GM06990 (cell line): ENCODE results near the gene MCUR1.

Experiments
- DNase-seq: peaks from one replicate; pipeline ENCODE4 v3.0.0-alpha.2; 2011; ENCODE audit not compliant: insufficient read length; ENCODE audit errors: extremely low read depth
- H3K27me3 ChIP-seq: replicated peaks from 2 replicates; pipeline ENCODE4 v1.6.0; 2011; ENCODE audit warnings: low read length; ENCODE audit not compliant: control insufficient read depth, insufficient read depth
- H3K36me3 ChIP-seq: 2 replicates; pipeline ENCODE4 v1.5.1; 2011; ENCODE audit warnings: low read length; ENCODE audit not compliant: control insufficient read depth, insufficient read depth
- H3K4me3 ChIP-seq: replicated peaks from 2 replicates; pipeline ENCODE4 v1.5.1; 2011; ENCODE audit warnings: low read depth, mild to moderate bottlenecking, control low read depth, low read length
- TF ChIP-seq, protein P1 (sequence below): IDR thresholded peaks from 2 replicates; pipeline ENCODE4 v1.5.1; 2011; ENCODE audit warnings: low read length, control low read depth, mild to moderate bottlenecking, inconsistent platforms; ENCODE audit not compliant: insufficient read depth, poor library complexity, severe bottlenecking

MCUR1 gene

DNA sequence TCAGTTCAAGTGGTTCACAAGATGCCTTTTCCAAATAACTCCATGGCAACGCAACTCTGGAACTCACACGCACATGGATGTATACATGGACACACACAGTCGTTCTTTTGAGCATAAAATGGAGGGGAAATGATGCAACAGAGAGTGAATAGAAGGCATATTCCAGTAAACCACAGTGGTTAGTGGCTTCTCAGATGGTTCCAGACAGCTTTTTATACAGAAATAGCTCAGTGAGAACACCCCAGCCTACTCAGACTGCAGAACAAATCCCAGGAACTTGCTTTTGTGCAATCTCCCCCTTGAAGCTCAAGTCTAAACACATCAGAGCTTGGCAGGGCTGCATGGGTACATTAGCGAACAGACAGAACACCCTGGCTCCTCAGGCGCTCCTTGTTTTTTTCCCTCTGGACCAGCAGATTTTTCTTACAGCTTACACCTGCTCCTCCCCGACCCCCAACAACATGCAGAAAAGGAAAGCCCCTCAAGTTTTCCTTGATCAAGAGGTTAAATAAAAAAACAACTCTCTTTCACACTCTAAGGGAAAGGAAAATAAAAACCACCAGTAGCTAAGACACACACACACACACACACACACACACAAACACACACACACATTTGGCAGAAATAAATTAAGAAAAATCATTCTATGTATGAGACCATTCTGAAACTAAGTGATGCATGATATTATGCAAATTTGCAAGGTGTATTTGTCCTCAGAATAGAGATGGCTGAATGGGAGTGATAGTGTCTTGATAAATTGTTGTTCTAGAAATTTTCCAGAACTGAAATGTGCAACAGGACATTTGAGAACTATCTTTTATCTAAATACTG is 51.5 kb downstream of the MCUR1 start:
- Histone ChIP-seq H3K4me3 (no peak overlapping the region), H3K36me3 (no peaks in the 10 kb centered on the region), H3K27me3 (no peaks in the 10 kb centered on the region)
- DNase-seq = no peak
- TF ChIP-seq, protein P1, sequence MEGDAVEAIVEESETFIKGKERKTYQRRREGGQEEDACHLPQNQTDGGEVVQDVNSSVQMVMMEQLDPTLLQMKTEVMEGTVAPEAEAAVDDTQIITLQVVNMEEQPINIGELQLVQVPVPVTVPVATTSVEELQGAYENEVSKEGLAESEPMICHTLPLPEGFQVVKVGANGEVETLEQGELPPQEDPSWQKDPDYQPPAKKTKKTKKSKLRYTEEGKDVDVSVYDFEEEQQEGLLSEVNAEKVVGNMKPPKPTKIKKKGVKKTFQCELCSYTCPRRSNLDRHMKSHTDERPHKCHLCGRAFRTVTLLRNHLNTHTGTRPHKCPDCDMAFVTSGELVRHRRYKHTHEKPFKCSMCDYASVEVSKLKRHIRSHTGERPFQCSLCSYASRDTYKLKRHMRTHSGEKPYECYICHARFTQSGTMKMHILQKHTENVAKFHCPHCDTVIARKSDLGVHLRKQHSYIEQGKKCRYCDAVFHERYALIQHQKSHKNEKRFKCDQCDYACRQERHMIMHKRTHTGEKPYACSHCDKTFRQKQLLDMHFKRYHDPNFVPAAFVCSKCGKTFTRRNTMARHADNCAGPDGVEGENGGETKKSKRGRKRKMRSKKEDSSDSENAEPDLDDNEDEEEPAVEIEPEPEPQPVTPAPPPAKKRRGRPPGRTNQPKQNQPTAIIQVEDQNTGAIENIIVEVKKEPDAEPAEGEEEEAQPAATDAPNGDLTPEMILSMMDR = no peak

DNA sequence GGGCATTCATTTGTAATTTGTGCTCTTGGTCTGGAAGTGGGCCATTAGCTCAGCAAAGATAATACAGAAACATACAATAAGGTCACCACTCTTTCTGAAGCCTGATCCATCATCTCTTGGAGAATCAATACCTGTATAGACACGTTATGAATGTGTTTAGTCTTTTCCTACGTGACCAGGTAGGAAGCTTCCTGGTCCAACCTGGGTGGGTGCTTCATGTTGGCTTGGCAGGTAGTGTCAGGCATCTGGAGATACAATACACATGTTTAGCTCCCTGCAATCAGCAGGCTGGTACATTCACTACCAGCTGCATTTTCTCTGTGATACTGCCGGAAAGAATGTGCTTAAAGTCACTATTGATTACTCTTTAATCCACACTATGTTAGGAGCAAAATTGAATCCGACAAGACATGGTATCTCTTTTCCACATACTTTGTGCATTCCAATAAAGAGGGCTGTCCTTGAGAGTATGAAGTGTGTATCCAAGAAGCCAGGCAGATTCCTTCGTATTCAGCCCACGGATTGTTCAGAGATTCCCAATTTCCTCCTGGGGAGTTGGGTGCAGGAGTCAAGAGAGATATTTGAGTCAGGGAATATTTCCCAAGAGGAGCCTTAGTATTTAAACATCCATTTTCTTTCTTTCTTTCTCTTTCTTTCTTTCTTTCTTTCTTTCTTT is 52.9 kb downstream of the MCUR1 start:
- no peak for DNase-seq
- no peaks in the 10 kb centered on the region for H3K36me3 ChIP-seq
- no peaks in the 10 kb centered on the region for H3K27me3 ChIP-seq
- H3K4me3 ChIP-seq = no peak overlapping the region
- TF ChIP-seq, protein P1 = no peak

DNA sequence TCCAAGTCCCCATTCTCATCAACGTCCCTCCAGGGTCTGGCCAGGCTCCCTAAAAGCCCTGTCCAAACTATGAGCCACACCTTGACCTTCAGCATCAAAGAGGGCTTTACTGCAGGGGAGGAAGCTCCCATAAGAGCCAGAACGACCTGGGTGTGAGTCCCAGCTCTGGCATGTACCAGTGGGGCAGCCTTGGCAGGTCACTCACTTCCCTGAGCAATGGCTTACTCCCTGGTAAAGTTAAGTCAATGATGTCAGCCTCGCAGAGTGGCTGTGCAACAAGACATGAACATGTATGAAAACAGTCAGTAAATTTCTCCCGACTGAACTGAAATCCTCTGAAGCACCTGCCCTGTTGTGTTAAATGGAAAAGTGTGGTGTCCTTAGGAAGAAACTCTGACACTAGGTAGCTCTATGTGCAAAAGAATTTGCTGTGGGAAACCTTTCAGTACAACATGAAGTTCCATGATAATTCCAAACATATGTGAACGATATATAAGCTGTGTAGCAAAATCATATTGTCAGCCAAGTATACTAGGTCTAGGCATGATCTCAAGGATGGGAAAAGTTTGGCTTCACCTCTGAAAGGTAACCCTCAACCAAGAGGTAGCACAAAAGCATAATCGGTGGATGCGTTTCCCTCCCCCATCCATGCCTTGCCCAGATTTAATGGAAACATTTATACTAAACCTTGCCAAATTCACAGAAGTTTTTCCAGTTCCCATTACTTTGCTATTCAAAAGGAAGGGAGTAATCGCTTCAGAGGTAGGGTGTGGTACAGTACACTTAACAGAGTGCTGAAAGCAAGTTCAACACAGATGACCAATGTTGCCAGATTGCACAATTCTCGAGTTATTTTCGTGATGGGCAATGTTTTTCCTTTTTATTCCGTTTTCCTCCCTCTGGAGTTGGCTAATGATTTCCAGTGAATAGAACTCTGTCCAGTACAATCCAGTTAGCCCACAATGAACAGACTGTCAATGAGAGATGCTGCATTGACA is 53.8 kb downstream of the MCUR1 start:
- Histone ChIP-seq H3K36me3 (no peaks in the 10 kb centered on the region), H3K4me3 (no peak overlapping the region), H3K27me3 (no peaks in the 10 kb centered on the region)
- DNase-seq = no peak
- TF ChIP-seq, protein P1 = no peak

DNA sequence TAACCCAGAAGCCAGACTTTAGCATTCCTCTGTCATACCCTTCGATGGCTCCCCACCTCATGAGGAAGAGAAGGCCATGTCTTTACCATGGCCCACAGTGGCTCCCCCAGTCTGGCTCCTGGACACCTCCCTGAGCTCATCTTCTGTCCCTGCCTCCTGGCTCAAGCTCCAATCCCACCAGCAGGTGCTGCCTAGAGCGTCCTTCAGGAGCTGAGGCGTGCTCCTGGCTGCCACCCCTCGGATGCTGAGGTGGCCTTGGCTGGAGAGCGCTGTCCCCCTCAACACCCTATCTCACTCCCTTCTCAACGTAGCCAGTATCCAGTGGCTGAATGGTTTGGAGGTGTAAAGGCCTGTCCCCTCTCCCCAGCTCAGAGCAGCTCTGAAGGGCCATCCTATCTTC is 55.3 kb downstream of the MCUR1 start:
- no peaks in the 10 kb centered on the region for H3K27me3 ChIP-seq
- H3K4me3 ChIP-seq = no peak overlapping the region
- DNase-seq = no peak
- no peaks in the 10 kb centered on the region for H3K36me3 ChIP-seq
- TF ChIP-seq, protein P1 = no peak

DNA sequence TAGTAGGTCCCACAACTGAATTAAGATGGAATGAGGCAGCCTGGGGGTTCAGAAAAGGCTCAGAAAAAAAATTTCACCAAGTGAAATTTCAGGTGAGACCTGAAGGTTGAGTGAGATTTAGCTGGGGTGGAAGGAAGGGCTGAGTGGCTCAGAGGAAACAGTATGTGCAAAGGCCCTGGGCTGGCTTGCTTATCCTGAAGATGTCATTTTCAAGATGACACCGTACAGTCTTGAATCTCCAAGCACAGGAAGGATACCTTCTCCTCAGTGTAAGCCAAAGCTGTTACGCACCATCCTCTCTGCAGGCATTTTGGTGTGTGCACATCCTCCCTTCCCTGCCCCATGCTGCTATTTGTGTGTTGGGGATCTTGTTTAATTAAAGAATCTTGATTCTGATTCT is 59.7 kb downstream of the MCUR1 start:
- no peak overlapping the region for H3K4me3 ChIP-seq
- no peaks in the 10 kb centered on the region for H3K27me3 ChIP-seq
- DNase-seq = no peak
- no peaks in the 10 kb centered on the region for H3K36me3 ChIP-seq
- TF ChIP-seq, protein P1 = no peak
